Right cardiac atrium (tissue), 5 donors: ENCODE results near the gene COQ8B. TPM values are rescaled to one million over a fixed set of nuclear protein-coding genes. Genes with fewer than 3 reads are reported as not detected.
A peak's percentile ranks its signal among the peaks of the same experiment; 100 is the strongest.
"Not testable (repeated sequence)": the region's sequence is repeated elsewhere in the genome, so short reads cannot be mapped to it uniquely, and the experiment has no call there.

Experiments
- ATAC-seq, 2 donors: fragments of 200-7000 bp; cut with Tn5 transposase; one replicate each; pipeline versions ENCODE4 v1.8.0 to v1.9.1; 2020; ENCODE audit warnings: moderate library complexity in 2 of 2, mild to moderate bottlenecking in 1 of 2
- DNase-seq, 3 donors: peaks; one replicate each; pipeline ENCODE4 v3.0.0-alpha.2; 2020
- H3K27ac ChIP-seq: one replicate; pipeline ENCODE4 v1.5.1; 2013; ENCODE audit warnings: mild to moderate bottlenecking, low read length, control low read depth, moderate library complexity
- H3K27me3 ChIP-seq: one replicate; pipeline ENCODE4 v1.6.1; 2013; ENCODE audit not compliant: control insufficient read depth, insufficient read depth
- H3K4me1 ChIP-seq: one replicate; pipeline ENCODE4 v1.6.1; 2013; ENCODE audit warnings: low read length; ENCODE audit not compliant: control insufficient read depth, insufficient read depth
- H3K4me3 ChIP-seq: one replicate; pipeline ENCODE4 v1.5.1; 2013; ENCODE audit warnings: low read length, control low read depth
- H3K9me3 ChIP-seq: one replicate; pipeline ENCODE4 v1.6.1; 2013; ENCODE audit warnings: low read length; ENCODE audit not compliant: control insufficient read depth
- WGBS: extraction: QIAGEN DNeasy Blood & Tissue Kit; methylation state at CpG from one replicate; pipeline ENCODE4 v1.1.7; 2013; 5-methylcytosine and 5-hydroxymethylcytosine counted together
- intact Hi-C, 4 donors: fragments of 100-400 bp; cut with DNase I; formaldehyde crosslinking; loops; one replicate each; pipeline versions ENCODE4 v1.11.0 to v1.14.0; 2022 to 2023
- polyA plus RNA-seq: library from polyadenylated mRNA; stranded (reverse); fragments of 200-250 nt; gene quantifications from one replicate; pipeline ENCODE4 v1.2.3, GENCODE V29; 2013
- total RNA-seq, 4 donors: library from RNA; stranded (reverse); fragmentation: NEBNext Ultra II Directional; extraction: Animal tissue kit (Norgen Biotek cat#: 25700); gene quantifications; one replicate each; pipeline ENCODE4 v1.2.1, GENCODE V29; 2021
- donor health status: healthy with polysubstance abuse.
- donor health status: DM: no; HTN: yes; CAD: no.
- donor health status: DM: no; HTN: no; CAD: no.
- donor health status: DM: no; HTN: yes; CAD: no; lungs with severe emphysema.
- donor health status: DM: yes; HTN: yes; CAD: no.

Gene COQ8B
- total and polyA plus RNA-seq, 5 donors = 22.8 to 34.0 (median 25.5) TPM

GRCh38 chr19:40663695-40664692 lies 52.7 kb downstream of the COQ8B start:
- peak overlapping the region; percentile 20 for H3K4me3 ChIP-seq
- DNase-seq = peak in 1 of 3 donors; percentile 41
- H3K27ac ChIP-seq = peak overlapping the region; percentile 71
- intact Hi-C loops = loop anchor here (2.0 to 10.0 kb wide), 8 partner anchors 51 to 483 kb away; partner anchors contain the start of genes COQ8B (in 1 of the 4) and ITPKC (in 1 of the 4)
- H3K9me3 ChIP-seq = no peaks in the 10 kb centered on the region
- 47% methylated on average over 24 of the region's 24 CpGs for WGBS
- peak in 1 of 2 donors; percentile 35 for ATAC-seq
- H3K27me3 ChIP-seq = no peaks in the 10 kb centered on the region
- peaks cover 3% of the 10 kb centered on the region for H3K4me1 ChIP-seq

GRCh38 chr19:40662925-40663694 lies 53.6 kb downstream of the COQ8B start:
- Histone ChIP-seq H3K27ac (peak overlapping the region; percentile 71), H3K4me1 (peaks cover 3% of the 10 kb centered on the region), H3K4me3 (peak overlapping the region; percentile 20), H3K27me3 (no peaks in the 10 kb centered on the region), H3K9me3 (no peaks in the 10 kb centered on the region)
- DNase-seq (peak; percentile 92 to 97 (median 97)), ATAC-seq (peak; percentile 90 to 92)
- intact Hi-C loops = loop anchor here (2.0 to 10.0 kb wide), 8 partner anchors 52 to 484 kb away; partner anchors contain the start of genes COQ8B (in 1 of the 4) and ITPKC (in 1 of the 4)
- under 1% methylated on average over 60 of the region's 60 CpGs for WGBS

GRCh38 chr19:40661616-40662015 lies 55.1 kb downstream of the COQ8B start:
- WGBS = 86% methylated on average over 1 of the region's 1 CpG
- intact Hi-C loops = loop anchor here (2.0 to 10.0 kb wide), 8 partner anchors 53 to 486 kb away; partner anchors contain the start of genes COQ8B (in 1 of the 4) and ITPKC (in 1 of the 4)
- no peak overlapping the region for H3K27ac ChIP-seq

GRCh38 chr19:40659566-40659965 lies 57.1 kb downstream of the COQ8B start:
- no peak for DNase-seq
- Histone ChIP-seq H3K9me3 (no peaks in the 10 kb centered on the region), H3K27ac (no peak overlapping the region), H3K27me3 (no peaks in the 10 kb centered on the region), H3K4me1 (peaks cover 3% of the 10 kb centered on the region), H3K4me3 (no peak overlapping the region)
- ATAC-seq = no peak
- WGBS = 76% methylated on average over 11 of the region's 11 CpGs
- intact Hi-C loops = no loop called here

More at GRCh38 chr19:40661616-40662015, 55.1 kb downstream of the COQ8B start:
- Histone ChIP-seq H3K9me3 (no peaks in the 10 kb centered on the region), H3K4me1 (peaks cover 3% of the 10 kb centered on the region), H3K4me3 (no peak overlapping the region), H3K27me3 (no peaks in the 10 kb centered on the region)
- ATAC-seq = no peak
- no peak for DNase-seq

- WGBS = 85% methylated on average over 5 of the region's 5 CpGs
- intact Hi-C loops = no loop called here
- Histone ChIP-seq H3K9me3 (no peaks in the 10 kb centered on the region), H3K4me3 (no peak overlapping the region), H3K27me3 (no peaks in the 10 kb centered on the region), H3K27ac (no peak overlapping the region), H3K4me1 (peaks cover 3% of the 10 kb centered on the region)
- ATAC-seq (no peak), DNase-seq (no peak)
These were observed 57.6 kb downstream of the COQ8B start for GRCh38 chr19:40659116-40659515.

GRCh38 chr19:40658031-40658430 lies 58.7 kb downstream of the COQ8B start:
- ATAC-seq (no peak), DNase-seq (no peak)
- 93% methylated on average over 8 of the region's 8 CpGs for WGBS
- no peak overlapping the region for H3K27ac ChIP-seq
- no peaks in the 10 kb centered on the region for H3K9me3 ChIP-seq
- no peaks in the 10 kb centered on the region for H3K4me1 ChIP-seq
- no peaks in the 10 kb centered on the region for H3K27me3 ChIP-seq
- no peak overlapping the region for H3K4me3 ChIP-seq
- intact Hi-C loops = no loop called here

- DNase-seq = not testable (repeated sequence)
- WGBS = 78% methylated on average over 7 of the region's 7 CpGs
These were observed 61.0 kb downstream of the COQ8B start for GRCh38 chr19:40655684-40656083.

GRCh38 chr19:40652303-40652702 lies 64.4 kb downstream of the COQ8B start:
- WGBS = 75% methylated on average over 11 of the region's 11 CpGs
- H3K27me3 ChIP-seq, H3K27ac ChIP-seq, H3K4me1 ChIP-seq, intact Hi-C loops, DNase-seq, H3K4me3 ChIP-seq, H3K9me3 ChIP-seq, ATAC-seq: not testable (repeated sequence)

More at GRCh38 chr19:40655684-40656083, 61.0 kb downstream of the COQ8B start:
- H3K27me3 ChIP-seq, H3K4me1 ChIP-seq, H3K9me3 ChIP-seq, H3K4me3 ChIP-seq, intact Hi-C loops, H3K27ac ChIP-seq, ATAC-seq: not testable (repeated sequence)

GRCh38 chr19:40650749-40651305 lies 65.9 kb downstream of the COQ8B start:
- DNase-seq (peak in 1 of 3 donors; percentile 32), ATAC-seq (peak; percentile 7 to 50)
- Histone ChIP-seq H3K27me3 (no peaks in the 10 kb centered on the region), H3K9me3 (no peaks in the 10 kb centered on the region), H3K4me3 (no peak overlapping the region), H3K27ac (peak overlapping the region; percentile 86), H3K4me1 (peaks cover 7% of the 10 kb centered on the region)
- intact Hi-C loops = no loop called here
- 81% methylated on average over 8 of the region's 8 CpGs for WGBS

- H3K4me3 ChIP-seq, DNase-seq, intact Hi-C loops, ATAC-seq, H3K4me1 ChIP-seq, H3K9me3 ChIP-seq, H3K27me3 ChIP-seq: not testable (repeated sequence)
- WGBS = 88% methylated on average over 9 of the region's 9 CpGs
- peak overlapping the region; percentile 86 for H3K27ac ChIP-seq
These were observed 66.6 kb downstream of the COQ8B start for GRCh38 chr19:40649903-40650675.
